ENCODE measurements around the gene FSTL5. TPM values are rescaled to one million over a fixed set of nuclear protein-coding genes. Genes with fewer than 3 reads are reported as not detected.

The FSTL5 gene
- total RNA-seq, 1 donor from 2014 or later: not detected

DNA sequence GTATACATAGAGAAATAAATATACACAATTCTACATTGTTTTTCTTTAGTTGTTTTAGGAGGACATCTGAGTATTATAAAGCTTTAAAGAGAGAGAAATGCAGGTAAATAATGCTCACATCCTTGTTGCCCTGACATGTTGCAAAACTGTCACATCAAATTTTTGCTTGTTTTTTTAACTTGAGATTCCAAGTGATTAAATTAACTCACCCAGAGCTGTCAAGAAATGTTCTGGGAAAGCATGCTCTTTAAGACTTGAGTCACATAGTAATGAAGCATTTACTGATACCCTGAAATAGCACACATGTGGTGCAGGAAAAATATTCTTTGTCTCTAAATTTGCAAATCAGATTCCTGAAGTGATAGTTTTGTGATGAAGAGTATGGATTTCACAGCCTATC lies 665.6 kb downstream of the FSTL5 start:
- no peaks in the 10 kb centered on the region for H3K36me3 ChIP-seq (ENCODE audit: control insufficient read depth, insufficient read depth, low read length)
- FAIRE-seq: no peak
- H3K4me3 ChIP-seq (ENCODE audit: low read depth, low read length): no peak overlapping the region
- peak; percentile 79 for DNase-seq (ENCODE audit: low read depth)
- TF ChIP-seq, protein P1, sequence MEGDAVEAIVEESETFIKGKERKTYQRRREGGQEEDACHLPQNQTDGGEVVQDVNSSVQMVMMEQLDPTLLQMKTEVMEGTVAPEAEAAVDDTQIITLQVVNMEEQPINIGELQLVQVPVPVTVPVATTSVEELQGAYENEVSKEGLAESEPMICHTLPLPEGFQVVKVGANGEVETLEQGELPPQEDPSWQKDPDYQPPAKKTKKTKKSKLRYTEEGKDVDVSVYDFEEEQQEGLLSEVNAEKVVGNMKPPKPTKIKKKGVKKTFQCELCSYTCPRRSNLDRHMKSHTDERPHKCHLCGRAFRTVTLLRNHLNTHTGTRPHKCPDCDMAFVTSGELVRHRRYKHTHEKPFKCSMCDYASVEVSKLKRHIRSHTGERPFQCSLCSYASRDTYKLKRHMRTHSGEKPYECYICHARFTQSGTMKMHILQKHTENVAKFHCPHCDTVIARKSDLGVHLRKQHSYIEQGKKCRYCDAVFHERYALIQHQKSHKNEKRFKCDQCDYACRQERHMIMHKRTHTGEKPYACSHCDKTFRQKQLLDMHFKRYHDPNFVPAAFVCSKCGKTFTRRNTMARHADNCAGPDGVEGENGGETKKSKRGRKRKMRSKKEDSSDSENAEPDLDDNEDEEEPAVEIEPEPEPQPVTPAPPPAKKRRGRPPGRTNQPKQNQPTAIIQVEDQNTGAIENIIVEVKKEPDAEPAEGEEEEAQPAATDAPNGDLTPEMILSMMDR (IDR thresholded peaks at IDR 0.05; ENCODE audit: insufficient read depth, low read length, severe bottlenecking): no peak
- no peaks in the 10 kb centered on the region for H3K27me3 ChIP-seq (ENCODE audit: control insufficient read depth, insufficient read depth, low read length)

GRCh38 chr4:161486461-161486860 lies 677.3 kb downstream of the FSTL5 start:
- TF ChIP-seq, protein P1 (IDR thresholded peaks at IDR 0.05; ENCODE audit: insufficient read depth, low read length, severe bottlenecking): no peak
- H3K4me3 ChIP-seq (ENCODE audit: low read depth, low read length): no peak overlapping the region
- H3K36me3 ChIP-seq (ENCODE audit: control insufficient read depth, insufficient read depth, low read length): no peaks in the 10 kb centered on the region
- no peak for DNase-seq (ENCODE audit: low read depth)
- no peaks in the 10 kb centered on the region for H3K27me3 ChIP-seq (ENCODE audit: control insufficient read depth, insufficient read depth, low read length)
- no peak for FAIRE-seq

GRCh38 chr4:161466316-161466715 lies 697.5 kb downstream of the FSTL5 start:
- Histone ChIP-seq H3K27me3 (ENCODE audit: control insufficient read depth, insufficient read depth, low read length) (no peaks in the 10 kb centered on the region), H3K36me3 (ENCODE audit: control insufficient read depth, insufficient read depth, low read length) (no peaks in the 10 kb centered on the region), H3K4me3 (ENCODE audit: low read depth, low read length) (no peak overlapping the region)
- no peak for DNase-seq (ENCODE audit: low read depth)
- FAIRE-seq: no peak
- TF ChIP-seq, protein P1 (IDR thresholded peaks at IDR 0.05; ENCODE audit: insufficient read depth, low read length, severe bottlenecking): no peak

DNA sequence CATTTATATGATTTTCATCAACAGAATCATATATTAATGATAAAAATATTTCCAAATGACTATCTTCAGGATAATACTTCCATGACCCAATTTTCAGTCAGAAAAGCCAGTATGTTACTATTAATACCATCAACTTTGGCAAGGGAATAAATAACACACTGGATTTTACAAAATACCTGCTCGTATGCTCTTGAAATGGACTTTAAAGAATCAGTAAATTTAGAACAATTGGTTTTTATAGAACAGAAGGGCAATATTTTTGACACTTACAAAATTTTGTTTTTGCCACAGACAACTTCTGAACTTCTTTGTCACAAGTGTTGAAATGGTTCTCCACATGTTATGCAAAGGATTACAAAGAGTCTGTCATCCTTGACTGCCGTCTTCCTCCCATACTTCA lies 700.4 kb downstream of the FSTL5 start:
- FAIRE-seq (no peak), DNase-seq (ENCODE audit: low read depth) (no peak)
- no peaks in the 10 kb centered on the region for H3K27me3 ChIP-seq (ENCODE audit: control insufficient read depth, insufficient read depth, low read length)
- no peak overlapping the region for H3K4me3 ChIP-seq (ENCODE audit: low read depth, low read length)
- TF ChIP-seq, protein P1 (IDR thresholded peaks at IDR 0.05; ENCODE audit: insufficient read depth, low read length, severe bottlenecking): no peak
- H3K36me3 ChIP-seq (ENCODE audit: control insufficient read depth, insufficient read depth, low read length): no peaks in the 10 kb centered on the region

- Histone ChIP-seq H3K4me3 (ENCODE audit: low read depth, low read length) (no peak overlapping the region), H3K36me3 (ENCODE audit: control insufficient read depth, insufficient read depth, low read length) (no peaks in the 10 kb centered on the region), H3K27me3 (ENCODE audit: control insufficient read depth, insufficient read depth, low read length) (no peaks in the 10 kb centered on the region)
- TF ChIP-seq, protein P1 (IDR thresholded peaks at IDR 0.05; ENCODE audit: insufficient read depth, low read length, severe bottlenecking): no peak
- DNase-seq (ENCODE audit: low read depth) (no peak), FAIRE-seq (no peak)
Measured at GRCh38 chr4:161457906-161458305, 705.9 kb downstream of the FSTL5 start.

- Histone ChIP-seq H3K27me3 (ENCODE audit: control insufficient read depth, insufficient read depth, low read length) (no peaks in the 10 kb centered on the region), H3K4me3 (ENCODE audit: low read depth, low read length) (no peak overlapping the region), H3K36me3 (ENCODE audit: control insufficient read depth, insufficient read depth, low read length) (no peaks in the 10 kb centered on the region)
- TF ChIP-seq, protein P1 (IDR thresholded peaks at IDR 0.05; ENCODE audit: insufficient read depth, low read length, severe bottlenecking): no peak
- FAIRE-seq (no peak), DNase-seq (ENCODE audit: low read depth) (no peak)
Measured at GRCh38 chr4:161457311-161457710, 706.5 kb downstream of the FSTL5 start.

Data from bronchial epithelial cell (primary cell).